GM12892 (cell line): Measurements from ENCODE around the gene NACAD.

ENCODE experiments used
- POLR2A ChIP-seq: IDR thresholded peaks from 2 replicates; pipeline ENCODE4 v1.6.1; 2011; ENCODE audit warnings: low read depth, low read length, control low read depth
- POLR2AphosphoS5 ChIP-seq: IDR thresholded peaks from 2 replicates; pipeline ENCODE4 v1.6.1; 2011; ENCODE audit warnings: low read depth, low read length, control low read depth
- TAF1 ChIP-seq: IDR thresholded peaks from 2 replicates; pipeline ENCODE4 v1.6.1; 2011; ENCODE audit warnings: low read depth, mild to moderate bottlenecking, control low read depth, low read length, borderline replicate concordance

GRCh38 chr7:45092931-45093235, 4.1 kb upstream of the NACAD start:
- no peak for TF ChIP-seq POLR2A
- no peak for TF ChIP-seq POLR2AphosphoS5
- no peak for TF ChIP-seq TAF1
